CD1c-positive myeloid dendritic cell (primary cell): ENCODE measurements around the gene CDH22.

Experiments
- DNase-seq: peaks from one replicate; pipeline ENCODE4 v3.0.0-alpha.2; 2016; ENCODE audit errors: extremely low spot score

Gene CDH22

DNA sequence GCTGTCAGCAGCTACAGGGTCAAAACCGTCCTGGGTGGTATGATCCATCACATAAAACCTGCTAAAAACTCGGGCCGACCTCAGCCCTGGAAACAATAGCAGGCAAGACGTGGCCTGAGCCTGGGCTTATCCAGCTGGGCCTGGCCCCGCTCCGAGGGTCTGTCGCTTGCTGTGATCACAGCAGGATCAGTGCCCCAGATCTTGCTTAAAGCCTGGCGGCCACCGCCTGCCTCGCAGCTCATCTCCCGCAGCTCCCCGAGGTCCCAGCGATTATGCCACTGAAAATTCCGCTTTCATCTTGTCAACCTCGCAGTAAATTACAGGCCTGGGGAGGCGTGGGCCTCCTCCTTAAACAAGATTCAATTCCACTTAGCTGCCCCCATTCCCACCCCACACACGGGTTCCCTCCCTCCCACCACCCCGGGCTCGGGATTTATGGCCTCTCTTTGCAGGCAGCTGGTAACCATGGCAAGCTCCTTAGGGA is 40.1 kb downstream of the CDH22 start:
- no peak for DNase-seq

DNA sequence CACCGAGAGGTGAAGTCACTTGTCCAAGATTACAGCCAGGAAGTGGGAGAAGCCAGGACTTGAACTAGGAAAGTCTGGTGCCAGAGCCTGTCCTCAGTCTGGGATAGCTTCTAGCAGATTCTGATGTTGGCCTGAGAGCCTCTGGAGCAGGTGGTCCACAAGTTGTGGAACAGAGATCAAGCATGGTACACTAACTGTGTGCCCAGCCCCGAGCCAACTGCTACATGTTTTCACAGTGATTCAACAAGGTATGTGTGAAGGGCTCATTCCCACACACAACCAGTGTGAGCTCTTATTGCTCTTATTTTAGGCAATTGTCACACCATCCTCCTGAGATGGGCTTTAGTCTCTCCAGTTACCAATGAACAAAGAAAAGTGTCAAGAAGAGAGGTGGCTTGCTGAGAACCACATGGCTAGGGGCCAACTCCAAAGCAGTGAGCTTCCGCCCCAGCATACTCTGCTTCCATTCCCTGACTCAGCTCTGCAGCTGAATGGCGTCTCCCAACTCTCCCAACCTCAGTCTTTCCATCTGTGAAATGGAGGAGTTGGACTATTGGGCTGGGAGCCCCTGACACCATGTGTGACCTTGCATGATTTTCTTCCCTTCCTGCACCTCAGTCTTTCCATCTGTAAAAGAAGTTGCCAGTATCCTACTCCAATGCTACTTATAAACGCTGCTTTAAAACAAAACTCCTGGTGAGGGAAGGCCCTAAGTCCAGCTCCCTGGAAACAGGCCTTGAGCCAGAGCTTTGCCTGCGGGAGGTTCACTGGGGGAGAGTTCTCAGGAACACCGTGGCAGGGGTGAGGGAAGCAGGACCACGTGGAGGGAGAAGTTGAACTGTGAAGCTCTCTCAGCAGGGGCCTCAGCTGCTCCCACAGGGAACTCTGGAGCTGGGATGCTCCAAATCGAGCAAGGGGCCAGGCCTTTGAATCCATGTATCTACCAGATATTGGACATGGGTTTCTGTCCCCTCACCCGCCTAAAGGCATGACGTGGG is 40.9 kb downstream of the CDH22 start:
- DNase-seq: no peak

DNA sequence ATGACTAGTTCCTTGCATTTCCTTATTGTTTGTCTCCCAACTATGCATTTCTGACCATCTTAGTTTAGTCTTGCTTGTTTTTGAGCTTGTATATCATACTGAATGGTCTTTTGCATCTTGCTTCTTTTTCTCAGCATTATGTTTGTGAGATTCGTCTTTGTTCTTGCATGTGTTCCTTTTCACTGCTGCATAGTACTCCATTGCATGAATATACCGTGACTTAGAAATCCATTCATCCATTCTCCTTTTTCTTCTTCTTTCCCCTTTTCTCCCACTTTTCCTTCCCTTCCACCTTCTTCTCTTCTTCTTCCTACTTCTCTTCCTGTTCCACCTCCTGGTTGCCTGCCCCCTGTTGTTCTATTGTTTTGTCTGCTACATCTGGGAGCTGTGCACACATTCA is 42.8 kb downstream of the CDH22 start:
- no peak for DNase-seq

DNA sequence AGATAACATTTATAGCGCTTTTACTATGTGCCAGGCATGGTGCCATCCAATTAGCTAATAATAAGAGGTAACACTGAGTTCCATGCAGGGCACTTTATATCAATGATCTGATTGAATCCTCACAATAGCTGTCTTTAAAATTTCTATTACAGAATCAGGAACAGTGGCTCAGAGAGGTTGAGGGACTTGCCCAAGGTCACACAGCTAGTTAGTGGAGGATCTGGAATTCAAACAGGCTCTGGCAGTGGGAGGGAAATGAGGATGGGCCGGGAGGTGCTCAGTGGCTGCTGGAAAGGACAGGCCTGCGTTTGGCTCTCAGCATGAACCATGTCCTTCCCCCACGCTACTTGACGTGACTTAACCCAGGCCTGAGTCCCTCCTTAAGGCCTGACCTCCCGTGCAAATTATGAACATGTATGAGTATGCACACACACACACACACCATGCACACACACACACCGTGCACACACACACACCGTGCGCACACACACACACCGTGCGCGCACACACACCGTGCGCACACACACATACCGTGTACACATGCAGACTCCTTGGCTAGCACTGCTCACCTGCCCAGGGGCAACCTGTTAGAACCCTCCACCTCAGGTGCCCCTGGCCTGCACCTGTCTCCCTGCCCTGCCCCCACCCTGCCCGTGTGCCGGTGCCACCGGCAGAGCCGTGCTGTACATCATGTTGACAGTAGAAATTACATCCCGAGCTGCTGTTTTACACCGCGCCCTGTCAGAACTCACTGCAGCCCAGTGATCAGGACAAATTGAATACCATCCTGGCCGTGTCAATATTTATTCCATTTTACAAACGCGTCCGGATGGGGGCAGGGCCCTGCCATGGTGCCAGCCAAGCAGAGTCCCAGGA is 43.7 kb downstream of the CDH22 start:
- DNase-seq: no peak

DNA sequence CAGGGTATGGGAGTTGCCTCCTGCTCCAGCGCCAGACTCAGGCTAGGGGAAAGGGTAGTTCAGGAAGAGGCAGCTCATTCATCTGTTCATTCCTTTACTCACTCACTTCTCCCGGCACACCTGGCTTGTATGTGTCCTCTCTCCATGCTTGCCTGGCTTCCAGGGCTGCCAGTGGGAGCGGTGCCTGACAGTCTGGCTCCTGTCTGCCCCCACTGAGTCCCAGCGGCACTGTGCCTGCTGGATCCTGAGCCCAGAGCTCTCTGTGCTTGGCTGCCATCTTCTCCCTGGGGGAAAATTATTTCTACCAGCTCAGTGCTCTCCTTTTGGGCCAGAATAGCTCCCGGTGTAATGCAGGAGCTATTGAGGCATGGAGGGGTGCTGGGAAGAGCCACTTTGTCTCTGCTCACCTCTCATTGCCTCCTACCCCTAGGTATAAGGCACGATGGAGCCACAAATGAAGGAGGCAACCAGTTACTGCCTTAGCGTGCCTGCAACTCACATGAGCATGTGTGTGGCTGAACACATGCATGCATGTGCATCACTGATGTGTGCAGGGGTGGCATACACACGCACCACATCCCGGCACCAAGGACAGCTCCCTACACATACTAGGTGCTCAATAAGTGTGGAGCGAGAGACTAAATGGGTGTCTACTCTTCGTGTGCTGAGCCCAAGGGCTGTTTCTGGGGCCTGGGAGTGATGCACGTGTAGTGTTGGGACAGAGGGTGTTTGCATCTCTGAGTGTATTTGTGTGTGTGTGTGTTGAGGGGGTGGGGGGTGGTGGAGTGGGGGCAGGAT is 46.6 kb downstream of the CDH22 start:
- DNase-seq: no peak

DNA sequence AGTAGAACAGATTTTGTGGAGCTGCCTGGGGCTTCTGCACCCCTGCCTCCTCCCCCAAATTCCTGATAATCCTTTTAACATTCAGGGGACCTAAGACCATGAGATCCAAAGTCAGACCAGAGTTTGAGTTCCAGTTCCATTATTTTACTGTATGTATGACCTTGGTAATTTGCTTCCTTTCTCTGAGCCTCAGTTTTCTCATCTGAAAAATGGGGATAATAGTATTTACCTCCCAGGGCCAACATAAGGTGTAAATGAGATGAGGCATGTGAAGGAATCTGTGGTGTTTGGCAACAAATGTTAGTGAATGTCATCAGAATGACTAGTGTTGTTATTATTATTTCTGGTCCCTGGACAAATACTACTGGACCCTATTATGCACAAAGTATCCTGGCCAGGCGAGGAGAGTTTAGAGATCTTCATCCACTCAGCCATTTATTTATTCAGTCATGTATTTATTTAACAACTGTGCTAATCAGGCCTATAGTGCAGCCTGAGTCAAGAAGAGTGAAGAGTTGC is 47.3 kb downstream of the CDH22 start:
- no peak for DNase-seq

DNA sequence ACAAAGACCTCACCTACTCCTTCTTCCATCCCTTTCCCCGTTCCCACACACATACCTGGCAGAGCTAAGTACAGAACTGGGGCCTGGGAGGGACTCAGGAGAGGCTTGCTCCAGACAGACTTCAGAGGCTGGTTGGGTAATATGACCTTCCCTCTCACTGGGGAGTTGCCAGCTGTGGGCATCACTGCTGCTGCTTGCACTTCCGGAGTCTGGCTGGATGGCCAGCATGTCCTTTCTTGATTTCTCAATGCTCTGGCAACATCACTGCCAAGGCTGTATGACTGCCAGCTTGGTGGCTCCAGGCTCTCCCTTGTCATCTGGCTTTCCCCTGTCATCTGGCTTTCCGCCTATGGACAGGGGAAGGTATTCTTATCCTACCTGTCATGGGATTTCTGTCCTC is 47.8 kb downstream of the CDH22 start:
- DNase-seq: no peak

DNA sequence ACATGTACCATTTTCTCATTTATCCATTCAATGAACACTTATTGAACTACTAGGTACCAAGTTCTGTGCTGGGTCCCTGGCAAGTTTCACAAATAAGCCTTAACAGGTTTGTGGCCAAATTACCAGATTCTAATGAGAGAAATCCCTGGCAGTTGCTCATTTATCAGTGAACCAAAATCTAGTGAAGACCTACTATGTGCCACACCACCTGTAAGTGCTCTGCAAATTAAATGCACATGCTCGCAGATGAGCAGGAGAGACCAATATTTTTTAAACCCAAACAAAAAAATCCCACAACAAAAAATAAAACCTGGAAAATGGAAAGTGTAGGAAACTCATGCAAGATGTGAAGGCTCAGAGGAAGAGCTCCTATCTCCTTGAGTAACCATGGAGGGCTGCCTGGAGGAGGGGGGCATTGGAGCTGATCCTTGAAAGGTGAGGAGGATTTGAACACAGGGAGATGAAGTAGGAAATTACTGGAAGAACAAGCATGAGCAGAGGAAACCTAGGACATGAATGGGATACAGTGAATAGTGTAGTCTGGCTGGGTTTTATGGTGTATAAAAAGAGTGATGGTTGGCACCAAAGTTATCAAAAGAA is 48.9 kb downstream of the CDH22 start:
- no peak for DNase-seq

DNA sequence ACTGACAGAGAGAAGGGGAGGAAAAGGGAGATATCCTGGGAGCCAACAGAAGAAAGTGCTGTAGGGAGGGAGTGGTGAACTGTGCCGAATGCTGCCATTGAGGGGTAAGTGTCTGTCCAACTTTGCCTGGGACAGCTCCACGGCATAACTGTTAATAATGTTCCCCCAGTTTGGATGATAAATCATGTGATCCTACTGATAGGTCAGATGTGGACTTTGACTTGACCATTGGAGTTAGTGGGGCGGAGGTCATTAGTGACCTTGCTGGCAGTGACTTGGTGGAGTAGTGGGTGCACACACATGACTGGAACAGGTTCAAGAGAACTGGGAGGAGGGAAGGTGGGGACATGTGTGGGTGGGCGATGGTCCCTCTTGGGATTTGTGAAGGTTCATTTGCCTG is 50.4 kb downstream of the CDH22 start:
- no peak for DNase-seq

DNA sequence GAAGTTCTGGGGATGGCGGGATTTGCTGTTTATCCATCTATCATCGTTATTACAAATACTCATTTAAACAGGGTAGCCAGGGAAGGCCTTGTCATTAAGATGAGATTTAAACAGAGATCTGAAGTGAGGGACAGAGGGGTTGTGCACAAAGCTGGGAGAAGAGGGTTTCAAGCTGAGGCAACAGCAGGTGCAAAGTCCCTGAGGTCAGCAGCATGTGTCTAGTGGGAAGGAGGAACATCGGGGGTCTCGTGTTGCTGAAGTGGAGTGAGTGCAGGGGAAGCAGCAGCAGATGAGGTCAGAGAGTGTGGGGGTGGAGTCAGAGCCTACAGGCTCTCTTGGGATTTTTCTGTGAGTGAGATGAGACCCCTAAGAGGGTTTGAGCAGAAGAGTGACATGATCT is 52.0 kb downstream of the CDH22 start:
- DNase-seq: no peak

DNA sequence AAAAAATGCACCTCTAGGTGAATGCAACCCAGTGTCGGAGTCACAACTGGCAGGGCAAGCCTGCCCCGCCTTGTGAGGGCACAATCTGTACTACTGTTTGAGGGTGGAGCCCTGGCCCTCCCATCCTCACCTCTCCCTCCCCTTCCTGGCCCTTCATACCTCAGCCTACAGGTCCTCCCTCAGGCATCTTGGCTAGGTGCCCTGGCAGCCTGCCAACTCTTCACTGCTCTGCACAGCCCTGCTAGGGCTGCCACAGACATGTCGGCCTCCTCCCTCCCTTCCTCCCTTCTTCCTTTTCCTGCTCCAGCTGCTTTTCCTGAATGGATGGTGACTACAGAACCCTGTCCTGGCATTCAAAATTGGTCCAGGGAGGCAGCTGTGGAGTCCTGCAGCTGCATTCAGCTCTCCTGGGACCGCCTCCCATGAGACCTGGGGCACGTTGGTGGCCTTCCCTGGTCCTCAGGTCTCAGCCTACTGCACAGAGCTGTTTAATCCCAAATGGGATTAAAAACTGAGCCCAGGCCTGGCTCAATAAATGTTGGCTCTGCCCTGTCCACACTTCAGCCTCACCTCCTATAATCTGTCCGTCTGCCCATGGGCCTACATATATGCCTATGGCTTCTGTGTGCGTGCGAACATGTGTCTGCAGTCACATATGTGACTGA is 52.7 kb downstream of the CDH22 start:
- no peak for DNase-seq

DNA sequence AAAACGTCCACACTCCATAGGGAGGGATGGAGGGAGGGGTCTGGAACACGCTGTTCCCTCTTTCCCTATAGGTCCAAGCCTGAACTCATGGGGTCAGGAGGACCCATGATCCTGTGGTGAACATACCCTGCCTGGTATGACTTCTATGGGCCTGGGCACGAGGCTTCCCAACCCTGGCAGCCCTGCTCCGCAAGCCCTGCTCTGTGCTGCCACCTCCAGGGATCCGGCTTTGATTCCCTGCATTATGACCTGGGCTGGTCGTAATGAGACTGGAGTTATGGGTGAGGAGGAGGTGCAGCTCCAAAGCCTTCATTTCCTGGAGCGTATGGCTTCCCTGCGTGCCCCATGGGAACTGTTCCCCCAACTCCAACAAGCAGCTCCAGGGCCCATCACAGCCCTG is 54.9 kb downstream of the CDH22 start:
- DNase-seq: peak; percentile 19

DNA sequence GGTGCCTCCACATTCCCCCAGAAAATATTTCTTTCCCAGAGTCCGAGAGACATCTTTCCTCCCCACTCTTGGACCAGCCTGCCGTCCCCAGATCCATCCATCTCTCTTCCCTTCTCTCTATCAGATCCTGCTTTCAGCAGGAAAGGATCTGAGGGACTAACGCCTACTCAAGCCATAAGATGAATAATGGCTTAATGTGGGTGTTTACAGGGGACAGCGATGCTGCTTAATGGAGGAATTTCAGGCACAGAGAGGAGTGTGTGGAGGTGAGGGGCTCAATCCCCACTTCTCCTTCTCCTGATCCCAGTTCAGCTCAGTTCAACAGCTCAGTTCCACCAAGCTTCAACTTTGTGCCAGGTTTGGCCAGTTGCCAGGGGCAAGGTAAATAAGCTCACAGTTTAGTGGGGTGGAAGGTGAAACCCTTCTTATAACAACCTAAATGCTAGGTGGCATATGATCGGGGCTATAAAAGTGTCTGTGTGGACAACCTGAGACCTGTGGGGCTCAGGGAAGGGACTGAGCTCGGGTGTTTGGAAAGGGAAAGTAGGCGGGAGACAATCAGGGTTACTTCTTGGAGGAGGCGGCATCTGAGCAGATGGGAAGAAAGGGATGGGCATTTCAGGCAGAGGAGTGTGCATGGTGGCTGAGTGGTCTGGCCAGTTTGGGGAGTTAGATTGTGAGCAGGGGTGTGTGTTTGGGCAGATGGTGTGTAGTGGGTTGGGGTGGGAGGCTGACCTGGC is 55.8 kb downstream of the CDH22 start:
- no peak for DNase-seq

DNA sequence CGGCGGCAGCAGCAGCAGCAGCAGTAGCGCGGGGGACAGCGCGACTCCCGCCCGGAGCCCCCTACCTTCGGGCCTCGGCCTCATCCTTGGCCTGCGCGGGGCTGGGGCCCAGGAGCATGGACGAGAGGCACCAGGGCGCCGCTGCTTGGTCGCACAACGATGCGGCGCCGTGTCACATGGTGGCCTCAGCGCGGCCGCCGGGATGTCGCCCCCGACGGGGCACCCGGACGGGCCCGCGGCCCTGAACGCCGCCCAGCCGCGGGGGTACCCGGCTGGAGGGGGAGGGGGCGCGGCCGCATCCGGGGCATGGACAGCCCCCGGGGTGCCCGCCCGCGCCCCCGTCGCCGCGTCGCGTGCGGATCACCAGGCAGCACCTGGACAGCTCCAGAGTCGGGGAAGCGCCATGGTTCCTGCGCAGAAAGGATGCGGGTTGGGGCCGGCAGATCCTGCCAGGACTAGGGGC is 57.1 kb downstream of the CDH22 start:
- DNase-seq: no peak

DNA sequence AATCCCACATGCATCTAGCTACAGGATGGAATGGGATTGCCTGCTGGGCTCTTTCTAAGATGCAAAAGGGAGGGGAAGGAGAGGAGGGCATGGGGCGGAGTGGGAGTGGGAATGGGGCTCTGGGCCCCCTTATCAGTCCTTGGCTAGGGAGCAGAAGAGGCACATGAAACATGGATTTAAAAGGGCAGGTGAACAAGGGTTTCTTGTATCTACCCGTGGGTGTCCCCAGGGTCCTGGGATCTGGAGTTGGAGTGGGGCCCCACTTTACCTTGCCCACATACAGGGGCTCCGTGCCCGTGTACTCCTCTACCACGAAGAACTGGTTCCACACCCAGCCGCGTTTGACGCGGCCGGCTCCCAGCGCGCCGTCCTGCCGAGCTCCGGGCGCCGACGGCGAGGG is 57.5 kb downstream of the CDH22 start:
- DNase-seq: no peak

DNA sequence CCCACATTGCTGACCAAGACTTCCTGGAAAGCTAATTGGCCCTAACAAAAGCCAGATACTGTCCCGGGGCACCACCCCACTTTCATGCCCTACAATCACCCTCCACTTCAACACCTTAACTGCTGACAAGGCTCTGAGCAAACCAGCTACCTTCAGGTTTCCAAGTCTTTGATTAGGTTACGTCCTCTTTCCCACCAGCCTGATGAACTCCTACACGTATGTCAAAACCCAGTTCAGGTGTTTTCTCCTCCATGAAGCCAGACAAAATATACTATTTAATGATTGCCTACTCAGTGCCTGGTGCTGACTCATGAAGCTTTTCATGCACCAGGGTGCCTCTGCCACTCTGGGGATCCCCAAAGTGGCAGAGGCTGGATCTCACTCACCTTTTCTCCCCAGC is 58.6 kb downstream of the CDH22 start:
- no peak for DNase-seq

DNA sequence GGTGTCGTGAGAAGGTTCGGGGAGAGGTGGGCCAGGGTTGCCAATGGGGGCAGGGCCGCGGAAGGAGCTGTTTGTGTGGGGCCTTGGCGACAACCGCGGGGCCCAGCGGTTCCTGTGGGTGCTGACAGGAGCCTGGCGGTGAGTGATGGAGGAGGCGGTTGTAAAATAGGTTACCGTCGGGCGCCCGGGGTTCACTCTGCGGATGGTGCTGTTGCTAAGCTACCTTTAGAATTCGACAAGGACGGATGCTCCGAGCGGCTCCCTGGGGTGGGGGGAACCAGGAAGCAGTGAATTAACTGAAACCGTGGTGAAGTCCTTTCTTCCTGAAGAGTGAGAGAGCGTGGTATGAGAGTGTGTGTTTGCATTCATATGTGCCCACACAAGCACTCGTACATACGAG is 61.7 kb downstream of the CDH22 start:
- no peak for DNase-seq

DNA sequence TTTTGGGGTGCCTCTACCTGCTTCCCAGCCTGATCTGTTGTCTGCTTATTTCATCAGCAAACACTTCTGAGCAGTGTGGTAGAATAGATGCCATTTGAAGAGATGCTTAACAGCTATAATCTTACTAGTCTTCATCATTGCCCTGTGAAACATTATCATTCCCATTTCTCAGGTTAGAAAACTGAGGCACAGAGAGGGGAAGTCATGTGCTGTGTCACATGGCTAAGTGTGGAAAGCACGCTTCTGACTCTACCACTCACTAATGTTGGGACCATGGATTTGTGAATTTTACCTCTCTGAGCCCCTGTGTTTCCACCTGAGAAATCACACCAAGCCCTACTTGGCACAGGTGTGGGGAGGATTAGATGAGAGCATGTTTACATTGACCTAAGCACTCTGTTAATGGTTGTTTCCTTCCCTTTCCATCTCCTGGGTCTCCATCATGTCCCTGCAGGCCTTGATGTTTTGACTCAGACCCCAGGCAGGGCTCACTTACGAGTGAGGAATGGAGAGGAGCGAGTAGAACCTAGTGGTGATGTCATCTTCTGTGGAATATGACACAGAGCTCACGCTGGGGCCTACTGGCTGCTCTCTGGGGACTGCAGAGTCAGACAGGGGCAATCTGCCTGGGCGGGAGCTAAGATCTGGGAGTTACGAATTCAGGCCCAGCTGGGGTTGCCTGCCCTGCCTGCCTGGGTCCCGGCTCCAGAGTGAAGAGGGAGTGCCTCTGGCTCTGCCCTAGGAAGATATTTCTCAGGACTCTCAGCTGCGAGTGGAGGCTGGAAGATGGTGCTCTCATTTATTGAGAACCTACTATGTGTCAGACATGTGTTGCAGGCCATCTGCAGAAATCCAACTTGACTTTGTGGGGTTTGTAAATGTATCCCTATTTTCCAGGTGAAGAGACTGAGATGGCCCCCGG is 64.3 kb downstream of the CDH22 start:
- no peak for DNase-seq

DNA sequence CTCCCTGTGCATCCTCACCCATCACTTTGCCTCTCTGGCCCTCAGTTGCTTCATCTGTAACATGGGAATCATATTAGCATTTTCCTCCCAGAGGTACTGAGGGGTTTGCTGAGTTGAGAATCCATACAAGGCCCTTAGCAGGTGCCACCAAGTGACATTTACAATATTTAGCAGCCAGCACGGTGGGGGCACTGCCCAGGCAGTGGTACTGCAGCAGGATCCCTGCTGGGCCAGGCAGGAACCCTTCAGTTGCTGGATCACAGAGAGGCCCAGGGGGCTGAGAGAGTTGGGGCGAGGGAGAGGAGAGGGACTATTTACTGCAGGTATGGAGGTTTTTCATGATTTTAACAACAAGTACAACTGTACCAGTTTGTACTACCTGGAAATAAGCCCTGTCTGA is 65.9 kb downstream of the CDH22 start:
- DNase-seq: no peak
